Measurements from ENCODE around the gene SAMD14. TPM values are rescaled to one million over a fixed set of nuclear protein-coding genes. Genes with fewer than 3 reads are reported as not detected.

Gene SAMD14
- total RNA-seq, 1 donor from 2014 or later = 27.6 TPM

DNA sequence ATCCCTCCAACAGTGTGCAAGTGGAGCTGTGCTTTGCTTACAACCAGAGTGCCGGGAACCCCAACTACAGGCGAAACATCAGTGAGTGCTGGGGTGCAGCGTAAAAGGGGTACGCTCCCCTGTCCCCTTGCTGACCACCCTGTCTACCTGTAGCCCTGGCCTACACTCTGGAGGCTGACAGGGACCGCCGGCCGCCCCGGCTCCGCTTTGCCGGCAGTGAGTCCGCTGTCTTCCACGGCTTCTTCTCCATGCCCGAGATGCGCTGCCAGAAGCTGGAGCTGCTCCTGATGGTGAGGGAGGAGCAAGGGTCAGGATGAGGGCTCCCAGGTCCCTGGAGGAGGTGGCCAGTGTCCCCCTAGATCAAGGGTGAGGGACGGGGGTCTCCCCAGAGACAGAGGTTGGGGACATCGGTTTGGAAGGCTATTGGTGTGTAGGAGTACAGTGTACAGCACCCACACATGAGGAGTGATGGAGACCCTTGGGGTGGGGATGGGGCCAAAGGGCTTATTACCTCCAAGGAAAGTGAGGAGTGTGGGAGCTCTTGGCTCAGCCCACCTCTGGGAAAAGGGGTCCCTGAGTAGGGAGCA, 54.4 kb downstream of the SAMD14 start:
- DNase-seq (ENCODE audit: low spot score) = peak; percentile 87
- TF ChIP-seq, protein P1, sequence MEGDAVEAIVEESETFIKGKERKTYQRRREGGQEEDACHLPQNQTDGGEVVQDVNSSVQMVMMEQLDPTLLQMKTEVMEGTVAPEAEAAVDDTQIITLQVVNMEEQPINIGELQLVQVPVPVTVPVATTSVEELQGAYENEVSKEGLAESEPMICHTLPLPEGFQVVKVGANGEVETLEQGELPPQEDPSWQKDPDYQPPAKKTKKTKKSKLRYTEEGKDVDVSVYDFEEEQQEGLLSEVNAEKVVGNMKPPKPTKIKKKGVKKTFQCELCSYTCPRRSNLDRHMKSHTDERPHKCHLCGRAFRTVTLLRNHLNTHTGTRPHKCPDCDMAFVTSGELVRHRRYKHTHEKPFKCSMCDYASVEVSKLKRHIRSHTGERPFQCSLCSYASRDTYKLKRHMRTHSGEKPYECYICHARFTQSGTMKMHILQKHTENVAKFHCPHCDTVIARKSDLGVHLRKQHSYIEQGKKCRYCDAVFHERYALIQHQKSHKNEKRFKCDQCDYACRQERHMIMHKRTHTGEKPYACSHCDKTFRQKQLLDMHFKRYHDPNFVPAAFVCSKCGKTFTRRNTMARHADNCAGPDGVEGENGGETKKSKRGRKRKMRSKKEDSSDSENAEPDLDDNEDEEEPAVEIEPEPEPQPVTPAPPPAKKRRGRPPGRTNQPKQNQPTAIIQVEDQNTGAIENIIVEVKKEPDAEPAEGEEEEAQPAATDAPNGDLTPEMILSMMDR (IDR thresholded peaks at IDR 0.05) = no peak
- Mint-ChIP-seq H3K9me3 (ENCODE audit: low read depth) (no peaks in the 10 kb centered on the region), H3K36me3 (ENCODE audit: low read depth) (peaks cover 60% of the 10 kb centered on the region), H3K4me1 (ENCODE audit: low read depth) (peaks cover 12% of the 10 kb centered on the region), H3K27me3 (ENCODE audit: low read depth) (no peaks in the 10 kb centered on the region), H3K27ac (ENCODE audit: unreplicated experiment) (peak overlapping the region; percentile 12), H3K4me3 (ENCODE audit: unreplicated experiment) (no peak overlapping the region)

DNA sequence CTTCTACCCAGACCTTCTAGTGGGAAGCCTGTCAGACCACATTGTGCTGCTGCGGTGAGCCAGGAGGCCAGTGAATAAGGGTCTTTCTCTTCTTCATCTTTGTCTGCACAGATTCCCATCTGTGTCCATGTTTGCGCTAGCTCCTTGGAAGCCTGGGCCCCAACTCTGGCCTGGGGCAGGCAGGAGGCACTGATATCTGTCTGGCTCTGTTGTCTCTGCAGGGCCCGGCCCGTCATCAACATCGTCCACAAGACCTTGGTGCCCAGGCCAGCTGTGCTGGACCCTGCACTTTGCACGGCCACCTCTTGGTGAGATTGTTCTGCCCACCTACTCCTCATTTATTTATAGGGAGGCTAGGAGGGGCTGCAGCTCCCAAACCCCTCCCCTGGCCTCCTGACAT, 55.7 kb downstream of the SAMD14 start:
- Mint-ChIP-seq H3K36me3 (ENCODE audit: low read depth) (peaks cover 55% of the 10 kb centered on the region), H3K9me3 (ENCODE audit: low read depth) (no peaks in the 10 kb centered on the region), H3K27ac (ENCODE audit: unreplicated experiment) (no peak overlapping the region), H3K4me1 (ENCODE audit: low read depth) (peaks cover 4% of the 10 kb centered on the region), H3K4me3 (ENCODE audit: unreplicated experiment) (no peak overlapping the region), H3K27me3 (ENCODE audit: low read depth) (no peaks in the 10 kb centered on the region)
- DNase-seq (ENCODE audit: low spot score) = peak; percentile 81
- TF ChIP-seq, protein P1 (IDR thresholded peaks at IDR 0.05) = no peak

DNA sequence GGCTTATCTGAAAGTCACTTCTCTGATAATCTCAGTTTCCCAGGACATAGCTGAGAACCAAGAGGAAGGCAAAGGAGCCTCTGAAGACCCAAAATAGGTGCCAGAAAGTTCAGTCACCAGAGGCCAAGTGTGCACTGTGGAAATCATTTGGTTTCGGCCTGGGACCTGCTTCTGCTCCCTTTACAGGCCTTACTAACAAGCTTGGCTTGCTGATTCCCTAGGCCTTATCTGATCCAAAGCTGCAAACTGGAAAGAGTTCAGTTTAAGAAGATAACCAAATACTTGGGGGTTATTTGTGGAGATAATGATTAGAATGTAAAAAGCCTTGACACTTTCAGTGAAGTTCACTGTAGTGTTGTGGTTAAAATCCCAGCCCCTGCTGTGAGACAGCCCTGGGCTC, 57.0 kb downstream of the SAMD14 start:
- Mint-ChIP-seq H3K27me3 (ENCODE audit: low read depth) (no peaks in the 10 kb centered on the region), H3K4me1 (ENCODE audit: low read depth) (no peaks in the 10 kb centered on the region), H3K9me3 (ENCODE audit: low read depth) (no peaks in the 10 kb centered on the region), H3K27ac (ENCODE audit: unreplicated experiment) (no peak overlapping the region), H3K4me3 (ENCODE audit: unreplicated experiment) (no peak overlapping the region), H3K36me3 (ENCODE audit: low read depth) (peaks cover 53% of the 10 kb centered on the region)
- DNase-seq (ENCODE audit: low spot score) = no peak
- TF ChIP-seq, protein P1 (IDR thresholded peaks at IDR 0.05) = no peak

DNA sequence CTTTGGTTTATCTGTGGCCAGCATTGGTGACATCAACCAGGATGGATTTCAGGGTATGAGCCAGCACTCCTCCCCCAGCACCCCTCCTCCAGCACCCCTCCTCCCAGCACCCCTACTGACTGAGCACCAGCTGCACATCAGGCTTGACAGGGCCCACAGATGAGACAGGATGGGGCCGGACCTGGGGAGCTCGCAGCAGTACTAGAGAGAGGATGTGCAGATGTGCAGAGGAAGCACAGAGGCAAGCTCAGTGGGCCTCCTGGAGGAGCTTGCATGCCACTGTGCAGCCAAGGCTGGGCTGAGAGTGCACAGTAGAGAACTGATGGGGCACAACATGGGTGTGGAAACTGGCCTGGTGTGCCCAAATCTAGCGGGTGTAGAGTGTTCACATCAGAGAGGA, 57.8 kb downstream of the SAMD14 start:
- peak; percentile 41 for DNase-seq (ENCODE audit: low spot score)
- Mint-ChIP-seq H3K36me3 (ENCODE audit: low read depth) (peaks cover 46% of the 10 kb centered on the region), H3K4me3 (ENCODE audit: unreplicated experiment) (no peak overlapping the region), H3K27me3 (ENCODE audit: low read depth) (no peaks in the 10 kb centered on the region), H3K4me1 (ENCODE audit: low read depth) (no peaks in the 10 kb centered on the region), H3K9me3 (ENCODE audit: low read depth) (no peaks in the 10 kb centered on the region), H3K27ac (ENCODE audit: unreplicated experiment) (peak overlapping the region; percentile 71)
- TF ChIP-seq, protein P1 (IDR thresholded peaks at IDR 0.05) = no peak

DNA sequence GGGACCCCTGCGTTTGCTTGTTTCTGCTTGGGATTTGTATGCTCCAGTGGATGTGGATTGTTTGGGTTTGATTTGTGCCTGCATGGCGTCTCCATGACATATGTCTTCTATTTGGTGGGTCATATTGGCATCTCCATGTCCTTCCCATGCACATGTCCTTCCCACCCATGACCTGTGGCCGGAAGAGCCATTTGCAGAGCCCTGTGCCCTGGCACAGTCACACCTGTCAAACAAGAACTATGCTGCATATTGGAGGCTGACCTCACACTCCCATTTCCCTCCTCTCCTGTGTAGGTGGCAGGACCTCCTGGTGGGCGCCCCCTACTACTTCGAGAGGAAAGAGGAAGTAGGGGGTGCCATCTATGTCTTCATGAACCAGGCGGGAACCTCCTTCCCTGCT, 58.3 kb downstream of the SAMD14 start:
- H3K4me1 Mint-ChIP-seq (ENCODE audit: low read depth) = no peaks in the 10 kb centered on the region
- no peak overlapping the region for H3K27ac Mint-ChIP-seq (ENCODE audit: unreplicated experiment)
- no peak overlapping the region for H3K4me3 Mint-ChIP-seq (ENCODE audit: unreplicated experiment)
- TF ChIP-seq, protein P1 (IDR thresholded peaks at IDR 0.05) = no peak
- H3K36me3 Mint-ChIP-seq (ENCODE audit: low read depth) = peaks cover 45% of the 10 kb centered on the region
- no peaks in the 10 kb centered on the region for H3K9me3 Mint-ChIP-seq (ENCODE audit: low read depth)
- DNase-seq (ENCODE audit: low spot score) = peak; percentile 35
- H3K27me3 Mint-ChIP-seq (ENCODE audit: low read depth) = no peaks in the 10 kb centered on the region

Measured in chondrocyte (in vitro differentiated cells).